HG02870 (cell line): Measurements from ENCODE around the gene CYP46A1.

Experiments used
- ATAC-seq: cut with Tn5 transposase; IDR thresholded peaks from one replicate; pipeline ENCODE4 v1.9.1; 2021; ENCODE audit warnings: mild to moderate bottlenecking, moderate library complexity; ENCODE audit not compliant: unreplicated experiment

The CYP46A1 gene

GRCh38 chr14:99672506-99673304 is 11.4 kb upstream of the CYP46A1 start:
- no peak for ATAC-seq

GRCh38 chr14:99673305-99674063 is 10.6 kb upstream of the CYP46A1 start:
- ATAC-seq = no peak

- ATAC-seq = no peak
These were observed 9.9 kb upstream of the CYP46A1 start for GRCh38 chr14:99674064-99674650.

GRCh38 chr14:99674776-99675381 is 9.2 kb upstream of the CYP46A1 start:
- no peak for ATAC-seq

- no peak for ATAC-seq
These were observed 8.7 kb upstream of the CYP46A1 start for GRCh38 chr14:99675382-99675835.

- no peak for ATAC-seq
These were observed 8.1 kb upstream of the CYP46A1 start for GRCh38 chr14:99675951-99676350.

- ATAC-seq = no peak
These were observed 7.4 kb upstream of the CYP46A1 start for GRCh38 chr14:99676657-99677056.

GRCh38 chr14:99677231-99678140 is 6.6 kb upstream of the CYP46A1 start:
- ATAC-seq = no peak

- ATAC-seq = no peak
These were observed 5.9 kb upstream of the CYP46A1 start for GRCh38 chr14:99678198-99678597.

- no peak for ATAC-seq
These were observed 5.0 kb upstream of the CYP46A1 start for GRCh38 chr14:99679111-99679510.

- ATAC-seq = no peak
These were observed 4.6 kb upstream of the CYP46A1 start for GRCh38 chr14:99679543-99679942.

- ATAC-seq = no peak
These were observed 4.1 kb upstream of the CYP46A1 start for GRCh38 chr14:99679996-99680395.

- ATAC-seq = no peak
These were observed 2.8 kb upstream of the CYP46A1 start for GRCh38 chr14:99681101-99681831.

- ATAC-seq = no peak
These were observed 2.3 kb upstream of the CYP46A1 start for GRCh38 chr14:99681832-99682148.

- ATAC-seq = peak; percentile 32
These were observed 1.1 kb upstream of the CYP46A1 start for GRCh38 chr14:99682809-99683618.

- ATAC-seq = peak; percentile 26
These were observed 374 bp downstream of the CYP46A1 start for GRCh38 chr14:99684410-99684934.

GRCh38 chr14:99685151-99685591 is 1.1 kb downstream of the CYP46A1 start:
- no peak for ATAC-seq

GRCh38 chr14:99685596-99685995 is 1.5 kb downstream of the CYP46A1 start:
- ATAC-seq = no peak
